Thyroid gland (tissue), 4 donors: Measurements from ENCODE around the gene DUS1L. TPM values are rescaled to one million over a fixed set of nuclear protein-coding genes. Genes with fewer than 3 reads are reported as not detected.

Experiments used
- DNase-seq, 2 donors: peaks; one replicate each; pipeline ENCODE4 v3.0.0-alpha.2; 2019
- H3K27ac ChIP-seq, 3 donors: fragments of 200-600 bp; sonication (generic); 1 replicate in 2 of 3; 2 replicates in 1 of 3; pipeline ENCODE4 v1.5.1; 2016 to 2019; ENCODE audit warnings: mild to moderate bottlenecking in 1 of 3, moderate library complexity in 1 of 3
- H3K27me3 ChIP-seq: fragments of 200-600 bp; sonication (generic); one replicate; pipeline ENCODE4 v1.5.1; 2019
- H3K36me3 ChIP-seq, 2 donors: fragments of 200-600 bp; sonication (generic); one replicate each; pipeline ENCODE4 v1.5.1; 2016 to 2019
- H3K4me1 ChIP-seq, 2 donors: fragments of 200-600 bp; sonication (generic); one replicate each; pipeline ENCODE4 v1.5.1; 2017 to 2019
- H3K4me3 ChIP-seq, 3 donors: fragments of 200-600 bp; sonication (generic); replicated peaks in 1 of 3; 1 replicate in 2 of 3; 2 replicates in 1 of 3; pipeline ENCODE4 v1.5.1; 2016; ENCODE audit warnings: mild to moderate bottlenecking in 1 of 3
- H3K9me3 ChIP-seq: fragments of 200-600 bp; sonication (generic); one replicate; pipeline ENCODE4 v1.5.1; 2017
- CTCF ChIP-seq, 6 experiments: fragments of 200-600 bp in 3 of 6; fragments of 450-650 bp in 3 of 6; sonication (generic) in 3 of 6; IDR thresholded peaks; one replicate each; pipeline ENCODE4 v1.5.1; 2016 to 2019; ENCODE audit warnings: antibody characterized with exemption in 6 of 6, mild to moderate bottlenecking in 2 of 6, inconsistent platforms in 1 of 6, moderate library complexity in 1 of 6
- POLR2A ChIP-seq, 2 donors: fragments of 450-650 bp; IDR thresholded peaks; one replicate each; pipeline ENCODE4 v1.6.1; 2017; ENCODE audit warnings: antibody characterized with exemption in 2 of 2, mild to moderate bottlenecking in 2 of 2, moderate library complexity in 1 of 2
- WGBS, 2 donors: methylation state at CpG; one replicate each; pipeline ENCODE4 v1.1.5; 2017; 5-methylcytosine and 5-hydroxymethylcytosine counted together
- intact Hi-C: fragments of 100-400 bp; cut with DNase I; formaldehyde crosslinking; loops from one replicate; pipeline ENCODE4 v1.15.1; 2023
- total RNA-seq, 4 donors: library from RNA; depleted of rRNA; stranded (reverse); fragments of >200 nt; gene quantifications; one replicate each; pipeline ENCODE4 v1.2.3, GENCODE V29; 2016

The DUS1L gene
- total RNA-seq, 4 donors from 2014 or later, result 58.7 to 90.5 (median 75.5) TPM

- Histone ChIP-seq H3K27me3 (no peaks in the 10 kb centered on the region), H3K9me3 (no peaks in the 10 kb centered on the region), H3K36me3 (no peaks in the 10 kb centered on the region), H3K4me1 (peaks cover 23 to 24% of the 10 kb centered on the region in 2 donors), H3K27ac (no peak overlapping the region), H3K4me3 (no peak overlapping the region)
- DNase-seq, result no peak
- WGBS, 2 donors, result 77 to 79% methylated on average over 13 to 14 of the region's 14 CpGs
- intact Hi-C loops, result loop anchor here (2.0 kb wide), 1 partner anchor 62 kb away; no protein-coding TSS in a partner anchor
- TF ChIP-seq POLR2A (IDR thresholded peaks at IDR 0.05) (no peak), CTCF (IDR thresholded peaks at IDR 0.05) (no peak)
Observed at GRCh38 chr17:82020572-82021106, 45.0 kb downstream of the DUS1L start.

GRCh38 chr17:82019690-82020571, 45.7 kb downstream of the DUS1L start:
- intact Hi-C loops, result loop anchor here (2.0 kb wide), 1 partner anchor 61 kb away; no protein-coding TSS in a partner anchor
- no peaks in the 10 kb centered on the region for H3K27me3 ChIP-seq
- no peaks in the 10 kb centered on the region for H3K9me3 ChIP-seq
- DNase-seq, result peak; percentile 28 to 36
- no peaks in the 10 kb centered on the region for H3K36me3 ChIP-seq
- TF ChIP-seq POLR2A (IDR thresholded peaks at IDR 0.05), result no peak
- TF ChIP-seq CTCF (IDR thresholded peaks at IDR 0.05), result peak; percentile 27 to 56 (median 38)
- H3K4me3 ChIP-seq, result no peak overlapping the region
- H3K27ac ChIP-seq, result no peak overlapping the region
- WGBS, 2 donors, result 78 to 87% methylated on average over 12 to 15 of the region's 34 CpGs
- peaks cover 23 to 24% of the 10 kb centered on the region in 2 donors for H3K4me1 ChIP-seq

- intact Hi-C loops, result no loop called here
- TF ChIP-seq POLR2A (IDR thresholded peaks at IDR 0.05) (no peak), CTCF (IDR thresholded peaks at IDR 0.05) (no peak)
- H3K27ac ChIP-seq, result no peak overlapping the region
- no peak for DNase-seq
- H3K27me3 ChIP-seq, result no peaks in the 10 kb centered on the region
- H3K36me3 ChIP-seq, result no peaks in the 10 kb centered on the region
- H3K9me3 ChIP-seq, result no peaks in the 10 kb centered on the region
- H3K4me1 ChIP-seq, result peaks cover 20 to 21% of the 10 kb centered on the region in 2 donors
- H3K4me3 ChIP-seq, result no peak overlapping the region
- 85 to 91% methylated on average over 14 to 18 of the region's 33 CpGs for WGBS, 2 donors
Observed at GRCh38 chr17:82018989-82019689, 46.5 kb downstream of the DUS1L start.

DNA sequence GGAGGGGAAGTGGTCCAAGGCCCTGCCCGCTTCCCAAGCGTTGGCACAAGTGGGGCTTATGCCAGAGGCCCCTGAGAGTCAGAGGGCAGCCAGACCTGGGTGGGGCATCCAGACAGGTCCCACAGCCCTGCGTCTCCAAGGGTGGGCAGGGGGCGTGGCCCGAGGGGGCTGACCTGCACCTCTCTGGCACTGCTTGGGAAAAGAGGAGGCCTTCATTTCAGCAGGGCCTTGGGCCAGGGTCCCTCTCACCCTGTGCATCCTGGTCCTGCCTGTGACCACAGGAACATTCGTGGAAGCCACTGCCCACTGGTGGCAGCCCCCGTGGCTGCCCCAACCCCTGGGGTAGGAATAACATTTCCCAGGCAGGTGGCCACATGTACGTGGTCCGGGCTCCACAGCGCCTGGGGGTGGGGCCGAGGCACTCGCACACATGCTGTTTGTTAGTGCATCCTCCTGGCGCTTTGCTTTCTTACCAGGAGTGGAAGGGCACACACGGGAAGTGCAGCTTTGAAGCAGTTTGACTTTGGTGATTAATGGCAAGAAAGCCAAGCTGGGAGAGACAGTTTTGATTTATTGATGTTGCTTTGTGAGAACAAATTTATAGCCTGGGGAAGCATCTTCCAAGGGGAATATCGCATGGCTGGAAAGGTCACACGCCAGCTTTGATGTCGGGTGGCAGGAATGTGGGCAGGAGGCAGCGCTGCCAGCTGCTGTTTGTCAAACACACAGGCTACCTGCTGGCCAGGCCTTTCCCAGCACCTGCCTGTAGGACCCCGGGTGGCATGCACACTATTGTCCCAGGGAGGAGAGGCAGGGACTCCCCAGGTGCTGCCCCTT, 47.2 kb downstream of the DUS1L start:
- Histone ChIP-seq H3K4me1 (peaks cover 12 to 13% of the 10 kb centered on the region in 2 donors), H3K4me3 (no peak overlapping the region), H3K9me3 (no peaks in the 10 kb centered on the region), H3K27ac (no peak overlapping the region), H3K36me3 (no peaks in the 10 kb centered on the region), H3K27me3 (no peaks in the 10 kb centered on the region)
- 78 to 86% methylated on average over 14 to 16 of the region's 19 CpGs for WGBS, 2 donors
- intact Hi-C loops, result no loop called here
- TF ChIP-seq POLR2A (IDR thresholded peaks at IDR 0.05) (no peak), CTCF (IDR thresholded peaks at IDR 0.05) (no peak)
- no peak for DNase-seq
